Kidney glomerular epithelial cell (primary cell): Measurements from ENCODE around the gene GPX7.
"Not testable (repeated sequence)": the region's sequence is repeated elsewhere in the genome, so short reads cannot be mapped to it uniquely, and the experiment has no call there.

Experiments used
- DNase-seq: peaks from one replicate; lab custom pipeline; 2025; lab: John Stamatoyannopoulos, UW

GPX7 gene

GRCh38 chr1:52601991-52602855 lies at the start of gene GPX7:
Gene GPX7 (plus strand): TSS chr1:52602371. CDS start chr1:52602410, 39 bp downstream.
- no peak for DNase-seq

- peak; percentile 68 for DNase-seq
Observed at GRCh38 chr1:52552505-52553361, 49.4 kb upstream of the GPX7 start, which contains the start of gene TUT4. Gene TUT4 (minus strand): TSS chr1:52553092. CDS start chr1:52526280, 26,812 bp downstream.

GRCh38 chr1:52553362-52554266 lies 48.6 kb upstream of the GPX7 start:
- DNase-seq: peak; percentile 44

- DNase-seq: no peak
Observed at GRCh38 chr1:52554267-52554640, 47.9 kb upstream of the GPX7 start.

- no peak for DNase-seq
Observed at GRCh38 chr1:52554756-52555155, 47.4 kb upstream of the GPX7 start.

- no peak for DNase-seq
Observed at GRCh38 chr1:52556641-52557360, 45.4 kb upstream of the GPX7 start.

- no peak for DNase-seq
Observed at GRCh38 chr1:52558941-52559340, 43.2 kb upstream of the GPX7 start.

GRCh38 chr1:52559875-52560274 lies 42.3 kb upstream of the GPX7 start:
- no peak for DNase-seq

- DNase-seq: no peak
Observed at GRCh38 chr1:52562766-52563165, 39.4 kb upstream of the GPX7 start.

GRCh38 chr1:52567943-52568342 lies 34.2 kb upstream of the GPX7 start:
- DNase-seq: no peak

- no peak for DNase-seq
Observed at GRCh38 chr1:52569449-52570210, 32.5 kb upstream of the GPX7 start.

- no peak for DNase-seq
Observed at GRCh38 chr1:52571783-52572182, 30.4 kb upstream of the GPX7 start.

GRCh38 chr1:52572387-52572786 lies 29.8 kb upstream of the GPX7 start:
- no peak for DNase-seq

GRCh38 chr1:52574594-52574993 lies 27.6 kb upstream of the GPX7 start:
- peak; percentile 4 for DNase-seq

- no peak for DNase-seq
Observed at GRCh38 chr1:52576074-52576473, 26.1 kb upstream of the GPX7 start.

- DNase-seq: not testable (repeated sequence)
Observed at GRCh38 chr1:52578066-52578465, 24.1 kb upstream of the GPX7 start.

- no peak for DNase-seq
Observed at GRCh38 chr1:52579415-52579814, 22.8 kb upstream of the GPX7 start.

GRCh38 chr1:52580283-52580682 lies 21.9 kb upstream of the GPX7 start:
- no peak for DNase-seq

- DNase-seq: no peak
Observed at GRCh38 chr1:52582116-52582696, 20.0 kb upstream of the GPX7 start.

GRCh38 chr1:52585474-52585873 lies 16.7 kb upstream of the GPX7 start:
- no peak for DNase-seq
